GM19193 (cell line): Measurements from ENCODE around the gene KSR1.

Source experiments
- POLR2A ChIP-seq: IDR thresholded peaks from 4 replicates; pipeline ENCODE4 v1.6.1; 2011; ENCODE audit not compliant: insufficient read depth, insufficient read length; ENCODE audit errors: extremely low read depth

KSR1 gene

GRCh38 chr17:27514595-27515413 is 58.6 kb downstream of the KSR1 start:
- no peak for TF ChIP-seq POLR2A

GRCh38 chr17:27518048-27518447 is 61.8 kb downstream of the KSR1 start:
- no peak for TF ChIP-seq POLR2A

GRCh38 chr17:27518545-27519521 is 62.6 kb downstream of the KSR1 start:
- no peak for TF ChIP-seq POLR2A

DNA sequence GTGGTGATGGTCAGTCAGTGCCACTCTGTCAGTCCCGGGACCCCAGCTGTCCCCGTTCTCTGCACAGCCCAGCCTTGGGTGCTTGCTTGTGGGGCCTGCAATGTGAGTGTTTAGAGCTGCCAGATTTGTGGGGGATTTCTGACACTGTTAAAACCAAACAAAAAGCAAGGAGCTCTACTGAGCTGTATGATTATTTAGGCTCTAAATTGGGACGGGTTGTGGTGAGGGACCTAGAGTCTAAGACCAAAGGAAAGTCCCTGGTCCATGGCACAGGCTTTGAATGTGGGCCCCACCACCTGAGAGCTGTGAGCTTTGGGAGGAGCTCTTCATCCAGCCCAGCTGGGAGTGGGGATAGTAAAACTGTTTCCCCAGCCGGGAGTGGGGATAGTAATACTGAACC is 63.3 kb downstream of the KSR1 start:
- TF ChIP-seq POLR2A = no peak

GRCh38 chr17:27520491-27521185 is 64.4 kb downstream of the KSR1 start:
- TF ChIP-seq POLR2A = no peak

DNA sequence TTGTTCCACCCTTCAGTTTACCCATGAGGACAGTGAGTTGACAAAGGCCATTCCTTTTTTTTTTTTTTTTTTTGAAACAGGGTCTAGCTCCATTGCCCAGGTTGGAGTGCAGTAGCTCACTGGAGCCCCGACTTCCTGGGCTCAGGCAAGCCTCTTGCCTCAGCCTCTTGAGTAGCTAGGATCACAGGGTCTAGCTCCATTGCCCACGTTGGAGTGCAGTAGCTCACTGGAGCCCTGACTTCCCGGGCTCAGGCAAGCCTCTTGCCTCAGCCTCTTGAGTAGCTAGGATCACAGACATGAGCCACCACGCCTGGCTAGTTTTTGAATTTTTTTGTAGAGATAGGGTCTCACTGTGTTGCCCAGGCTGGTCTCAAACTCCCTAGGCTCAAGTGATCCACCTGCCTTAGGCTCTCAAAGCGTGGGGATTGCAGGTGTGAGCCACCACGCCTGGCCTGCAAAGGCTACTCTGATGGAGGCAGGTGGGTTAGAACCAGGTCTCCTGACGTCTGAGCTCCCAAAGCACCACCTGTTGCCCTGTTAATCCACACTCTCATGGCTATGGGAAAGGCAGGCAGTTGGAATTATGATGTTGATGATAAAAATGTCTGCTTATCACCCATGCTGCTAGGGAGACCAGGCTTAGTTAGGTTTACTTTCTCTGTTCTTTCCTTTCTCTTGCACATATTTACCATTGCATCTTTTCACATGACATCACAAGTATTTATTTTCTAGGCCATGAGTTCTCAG is 65.2 kb downstream of the KSR1 start:
- no peak for TF ChIP-seq POLR2A

GRCh38 chr17:27522028-27522635 is 65.9 kb downstream of the KSR1 start:
- TF ChIP-seq POLR2A = no peak

GRCh38 chr17:27523712-27524111 is 67.5 kb downstream of the KSR1 start:
- TF ChIP-seq POLR2A = no peak

- TF ChIP-seq POLR2A = no peak
These were observed 68.3 kb downstream of the KSR1 start for GRCh38 chr17:27524594-27524993.

DNA sequence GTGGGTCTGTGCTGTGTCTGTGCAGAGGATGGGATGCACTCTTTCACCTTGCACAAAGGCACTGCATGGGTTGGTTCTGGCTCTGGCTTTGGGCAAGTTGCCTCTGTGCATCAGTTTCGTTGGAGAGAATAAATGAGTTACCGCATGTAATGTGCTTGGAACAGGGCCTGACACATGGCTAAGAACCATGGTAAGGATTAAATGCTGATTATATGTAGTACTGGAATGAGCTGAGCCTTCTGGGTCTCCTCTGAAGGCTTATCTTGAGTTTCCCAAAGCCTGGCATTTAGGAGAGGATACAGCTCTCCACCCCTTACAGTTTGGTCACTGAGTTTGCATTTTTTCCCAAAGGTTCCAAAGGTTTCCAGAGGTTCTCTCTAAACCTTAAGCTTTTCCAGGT is 69.1 kb downstream of the KSR1 start:
- TF ChIP-seq POLR2A = no peak

GRCh38 chr17:27525836-27526603 is 69.8 kb downstream of the KSR1 start:
- no peak for TF ChIP-seq POLR2A

DNA sequence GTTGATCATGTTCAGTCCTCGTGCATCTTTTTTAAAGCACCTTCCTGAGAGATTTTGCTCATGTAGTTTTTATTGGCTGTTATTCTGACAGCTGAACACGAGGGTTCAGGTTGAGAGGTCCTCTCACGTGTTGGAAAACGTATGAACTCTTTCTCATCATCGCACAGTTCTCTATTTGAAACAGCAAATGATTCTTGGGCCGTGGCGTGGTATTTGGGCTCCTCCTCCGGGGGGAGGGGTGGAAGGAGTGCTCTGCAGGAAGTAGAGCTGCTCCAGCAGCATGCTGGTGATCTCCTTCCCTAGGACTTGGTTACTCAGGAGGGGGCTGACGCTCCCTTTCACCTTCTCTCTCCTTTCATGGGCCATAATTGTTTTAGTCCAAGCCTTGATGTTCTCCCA is 70.4 kb downstream of the KSR1 start:
- no peak for TF ChIP-seq POLR2A

- TF ChIP-seq POLR2A = no peak
These were observed 73.1 kb downstream of the KSR1 start for GRCh38 chr17:27529230-27529796.
